PC-3 (cell line): ENCODE results near the gene TERC. TPM values are rescaled to one million over a fixed set of nuclear protein-coding genes. Genes with fewer than 3 reads are reported as not detected.

Experiments used
- ATAC-seq: fragments of 200-7000 bp; cut with Tn5 transposase; 2 replicates; pipeline ENCODE4 v1.9.1; 2020; ENCODE audit warnings: mild to moderate bottlenecking, moderate library complexity
- BruUV-seq: library from RNA; stranded (reverse); fragments of 400-500 nt; replicated peaks from 2 replicates; lab custom pipeline; 2021; lab: Mats Ljungman, UMichigan
- CTCF ChIA-PET: fragments of 300-600 bp; sonication (Branson Sonifier 250); formaldehyde crosslinking; loops from one replicate; lab custom pipeline; 2022; ENCODE audit warnings: antibody characterized with exemption; lab: Charles Lee
- POLR2A ChIA-PET: fragments of 300-600 bp; sonication (Branson Sonifier 250); formaldehyde crosslinking; loops from one replicate; lab custom pipeline; 2022; ENCODE audit warnings: antibody characterized with exemption; ENCODE audit not compliant: unreplicated experiment; lab: Charles Lee
- DNase-seq: peaks from one replicate; pipeline ENCODE4 v3.0.0-alpha.2; 2015
- H2AFZ ChIP-seq: fragments of 300-600 bp; sonication (generic); 2 replicates; pipeline ENCODE4 v1.6.0; 2016; ENCODE audit warnings: antibody characterized with exemption, low read length
- H3F3A ChIP-seq: fragments of 300-600 bp; sonication (generic); one replicate; pipeline ENCODE4 v1.6.0; 2017; ENCODE audit warnings: antibody characterized with exemption, low read length, control low read depth, mild to moderate bottlenecking; ENCODE audit not compliant: unreplicated experiment
- H3K27ac ChIP-seq: fragments of 300-600 bp; sonication (generic); 2 replicates; pipeline ENCODE4 v1.5.1; 2016; ENCODE audit warnings: mild to moderate bottlenecking, low read length
- H3K27me3 ChIP-seq: fragments of 300-600 bp; sonication (generic); 2 replicates; pipeline ENCODE4 v1.6.1; 2016; ENCODE audit warnings: low read length, mixed read lengths
- H3K36me3 ChIP-seq: fragments of 300-600 bp; sonication (generic); 2 replicates; pipeline ENCODE4 v1.6.1; 2016; ENCODE audit warnings: low read depth, mixed run types, low read length, mixed read lengths
- H3K4me1 ChIP-seq: fragments of 300-600 bp; sonication (generic); 2 replicates; pipeline ENCODE4 v1.5.1; 2016; ENCODE audit warnings: low read length; ENCODE audit not compliant: insufficient read depth
- H3K4me2 ChIP-seq: fragments of 300-600 bp; sonication (generic); 2 replicates; pipeline ENCODE4 v1.6.0; 2016; ENCODE audit warnings: low read length
- H3K4me3 ChIP-seq: fragments of 300-600 bp; sonication (generic); 2 replicates; pipeline ENCODE4 v1.5.1; 2016; ENCODE audit warnings: mild to moderate bottlenecking, low read length, mixed read lengths
- H3K79me2 ChIP-seq: fragments of 300-600 bp; sonication (generic); 2 replicates; pipeline ENCODE4 v1.6.1; 2017; ENCODE audit warnings: low read length, mixed read lengths
- H3K9ac ChIP-seq: fragments of 300-600 bp; sonication (generic); 2 replicates; pipeline ENCODE4 v1.6.0; 2016; ENCODE audit warnings: mild to moderate bottlenecking, low read length
- H3K9me2 ChIP-seq: fragments of 300-600 bp; sonication (generic); replicated peaks from 2 replicates; pipeline ENCODE4 v1.6.1; 2016; ENCODE audit warnings: mixed run types, low read length, mixed read lengths
- H3K9me3 ChIP-seq: fragments of 300-600 bp; sonication (generic); 2 replicates; pipeline ENCODE4 v1.6.1; 2016; ENCODE audit warnings: low read length, mixed read lengths
- H4K20me1 ChIP-seq: fragments of 300-600 bp; sonication (generic); 2 replicates; pipeline ENCODE4 v1.6.1; 2016; ENCODE audit warnings: low read length, mixed read lengths
- EZH2 ChIP-seq: fragments of 300-600 bp; sonication (generic); IDR thresholded peaks from one replicate; pipeline ENCODE4 v1.6.1; 2017; ENCODE audit warnings: antibody characterized with exemption, mild to moderate bottlenecking, low read length; ENCODE audit not compliant: unreplicated experiment
- EZH2phosphoT487 ChIP-seq: fragments of 300-600 bp; sonication (generic); IDR thresholded peaks from 2 replicates; pipeline ENCODE4 v1.6.1; 2018; ENCODE audit warnings: mild to moderate bottlenecking, antibody characterized with exemption, low read length, borderline replicate concordance
- intact Hi-C: fragments of 100-400 bp; cut with micrococcal nuclease; formaldehyde crosslinking; loops from 2 replicates; pipeline ENCODE4 v1.9.0; 2023
- total RNA-seq: library from RNA; depleted of rRNA; stranded (reverse); fragments of >200 nt; gene quantifications from 2 replicates; pipeline ENCODE4 v1.2.3, GENCODE V29; 2014
- TF ChIP-seq, protein P1 (sequence below): fragments of 300-600 bp; sonication (generic); conservative IDR thresholded peaks from 2 replicates; pipeline ENCODE4 v1.5.1; 2017; ENCODE audit warnings: antibody characterized with exemption, low read depth, mild to moderate bottlenecking, low read length

The TERC gene
- total RNA-seq, 1 experiment from 2014 or later, result 544 TPM

DNA sequence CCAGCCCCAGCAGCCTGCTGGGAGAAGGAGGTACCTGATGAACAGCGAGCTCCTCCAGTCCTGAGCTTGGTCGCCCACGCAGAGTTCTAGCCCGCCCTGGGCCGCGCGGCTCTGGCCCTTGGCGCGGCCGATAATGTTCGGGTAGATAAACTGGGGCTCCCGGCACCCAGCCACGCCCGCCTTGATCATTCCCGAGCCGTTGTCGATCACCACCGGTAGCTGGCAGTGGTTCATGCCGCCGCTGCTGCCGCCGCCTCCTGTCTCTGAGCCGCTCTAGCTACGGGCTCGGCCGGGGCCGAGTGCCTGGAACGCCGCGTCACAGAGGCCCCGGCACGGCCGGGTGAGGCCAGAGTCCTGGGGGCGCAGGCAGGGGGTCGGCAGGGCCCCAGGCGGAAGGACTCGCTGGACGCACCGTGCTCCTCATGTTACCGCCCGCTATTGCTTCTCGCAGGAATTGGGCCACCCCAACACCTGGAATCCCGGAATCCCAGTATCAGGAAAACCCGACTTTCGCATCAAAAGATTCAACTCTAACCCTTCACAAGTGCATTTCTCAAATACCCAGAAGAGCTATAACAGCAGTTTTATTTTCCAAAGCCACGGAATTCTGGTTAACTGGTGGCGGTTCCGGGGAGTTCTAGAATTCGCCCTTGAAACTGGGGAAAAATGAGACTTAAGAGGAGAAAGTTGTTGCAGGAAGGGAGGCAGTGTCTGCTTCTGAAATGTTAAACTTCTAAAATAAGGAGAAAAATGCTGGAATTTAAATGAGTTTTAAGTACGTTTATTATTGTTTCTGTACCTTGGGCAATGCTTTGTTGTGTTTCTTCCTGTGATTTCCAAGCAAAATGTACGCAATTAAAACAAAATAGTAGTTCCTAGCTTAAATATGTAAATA lies 4.7 kb upstream of the TERC start, which contains the start of gene ACTRT3:
Gene ACTRT3, minus strand, starts transcription at position 275 of the 895 bp plus-strand sequence. Its CDS starts 41 bp downstream, at position 234.
- Histone ChIP-seq H3K27me3 (no peaks in the 10 kb centered on the region), H3K79me2 (peaks cover 13% of the 10 kb centered on the region), H3K9ac (peak within 1 kb of the TSS; percentile 83), H2AFZ (peak within 1 kb of the TSS; percentile 82), H3K4me2 (peak within 1 kb of the TSS; percentile 77), H3K27ac (peak within 1 kb of the TSS; percentile 42), H3K4me3 (peak within 1 kb of the TSS; percentile 70), H3K9me3 (no peaks in the 10 kb centered on the region), H3K36me3 (peaks cover 2% of the 10 kb centered on the region; the same call in 1 of the 2 replicates), H3K4me1 (peaks cover 10% of the 10 kb centered on the region), H3F3A (peaks cover 6% of the 10 kb centered on the region), H3K9me2 (no peaks in the 10 kb centered on the region), H4K20me1 (no peaks in the 10 kb centered on the region)
- ATAC-seq, result peak; percentile 11
- peak; percentile 57 for DNase-seq
- BruUV-seq, result no TSS peak
- no peak for TF ChIP-seq EZH2phosphoT487
- TF ChIP-seq EZH2, result no peak
- TF ChIP-seq, protein P1, sequence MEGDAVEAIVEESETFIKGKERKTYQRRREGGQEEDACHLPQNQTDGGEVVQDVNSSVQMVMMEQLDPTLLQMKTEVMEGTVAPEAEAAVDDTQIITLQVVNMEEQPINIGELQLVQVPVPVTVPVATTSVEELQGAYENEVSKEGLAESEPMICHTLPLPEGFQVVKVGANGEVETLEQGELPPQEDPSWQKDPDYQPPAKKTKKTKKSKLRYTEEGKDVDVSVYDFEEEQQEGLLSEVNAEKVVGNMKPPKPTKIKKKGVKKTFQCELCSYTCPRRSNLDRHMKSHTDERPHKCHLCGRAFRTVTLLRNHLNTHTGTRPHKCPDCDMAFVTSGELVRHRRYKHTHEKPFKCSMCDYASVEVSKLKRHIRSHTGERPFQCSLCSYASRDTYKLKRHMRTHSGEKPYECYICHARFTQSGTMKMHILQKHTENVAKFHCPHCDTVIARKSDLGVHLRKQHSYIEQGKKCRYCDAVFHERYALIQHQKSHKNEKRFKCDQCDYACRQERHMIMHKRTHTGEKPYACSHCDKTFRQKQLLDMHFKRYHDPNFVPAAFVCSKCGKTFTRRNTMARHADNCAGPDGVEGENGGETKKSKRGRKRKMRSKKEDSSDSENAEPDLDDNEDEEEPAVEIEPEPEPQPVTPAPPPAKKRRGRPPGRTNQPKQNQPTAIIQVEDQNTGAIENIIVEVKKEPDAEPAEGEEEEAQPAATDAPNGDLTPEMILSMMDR, result 0 out of 2 replicates have a peak, but pooled peaks have one; percentile 9
- ChIA-PET POLR2A (interaction anchor here (0.6 kb wide), 4 partner anchors 371 to 594 kb away, joined by 3 to 18 read pairs (median 9); no protein-coding TSS in a partner anchor), CTCF (interaction anchor here (0.5 kb wide), 1 partner anchor 280 kb away, joined by 3 read pairs; no protein-coding TSS in a partner anchor)
- intact Hi-C loops, result loop anchor here (5.0 to 10.0 kb wide), 4 partner anchors 43 to 1672 kb away; partner anchors contain the start of genes GOLIM4, GPR160, LRRC34 and LRRIQ4

DNA sequence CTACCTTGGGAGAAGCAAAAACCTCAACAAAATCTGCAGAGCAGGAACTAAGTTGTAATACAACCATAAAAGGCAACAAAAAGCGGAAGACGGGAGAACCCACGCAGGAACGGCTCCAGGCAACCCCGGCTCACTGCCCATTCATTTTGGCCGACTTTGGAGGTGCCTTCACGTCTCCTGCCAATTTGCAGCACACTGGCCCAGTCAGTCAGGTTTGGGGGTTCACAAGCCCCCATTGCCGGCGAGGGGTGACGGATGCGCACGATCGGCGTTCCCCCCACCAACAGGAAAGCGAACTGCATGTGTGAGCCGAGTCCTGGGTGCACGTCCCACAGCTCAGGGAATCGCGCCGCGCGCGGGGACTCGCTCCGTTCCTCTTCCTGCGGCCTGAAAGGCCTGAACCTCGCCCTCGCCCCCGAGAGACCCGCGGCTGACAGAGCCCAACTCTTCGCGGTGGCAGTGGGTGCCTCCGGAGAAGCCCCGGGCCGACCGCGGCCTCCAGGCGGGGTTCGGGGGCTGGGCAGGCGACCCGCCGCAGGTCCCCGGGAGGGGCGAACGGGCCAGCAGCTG lies 463 bp downstream of the TERC start:
- intact Hi-C loops, result loop anchor here (2.0 to 10.0 kb wide), 3 partner anchors 98 to 1050 kb away; partner anchors contain the start of gene SEC62
- H3K27me3 ChIP-seq, result no peaks in the 10 kb centered on the region
- TF ChIP-seq EZH2, result no peak
- TF ChIP-seq, protein P1, result no peak
- no peak for TF ChIP-seq EZH2phosphoT487
- no peaks in the 10 kb centered on the region for H3K9me3 ChIP-seq
- BruUV-seq, result TSS peak; percentile 89
- ChIA-PET CTCF (no interaction called here), POLR2A (interaction anchor here (0.6 kb wide), 1 partner anchor 109 kb away, joined by 3 read pairs; no protein-coding TSS in a partner anchor)
- peak; percentile 30 for DNase-seq
- no peaks in the 10 kb centered on the region for H3K36me3 ChIP-seq
- peak overlapping the region; percentile 99 for H3K9ac ChIP-seq
- no peaks in the 10 kb centered on the region for H3K79me2 ChIP-seq
- ATAC-seq, result peak; percentile 27
- peaks cover 11% of the 10 kb centered on the region for H3K4me1 ChIP-seq
- no peaks in the 10 kb centered on the region for H4K20me1 ChIP-seq
- H3K9me2 ChIP-seq, result no peaks in the 10 kb centered on the region
- H3K4me2 ChIP-seq, result peak overlapping the region; percentile 87
- H2AFZ ChIP-seq, result peak overlapping the region; percentile 96
- peak overlapping the region; percentile 82 for H3K27ac ChIP-seq
- peaks cover 6% of the 10 kb centered on the region for H3F3A ChIP-seq
- H3K4me3 ChIP-seq, result peak overlapping the region; percentile 81
